Sigmoid colon (tissue), 7 donors: ENCODE data around the gene TMEM132D. TPM values are rescaled to one million over a fixed set of nuclear protein-coding genes. Genes with fewer than 3 reads are reported as not detected.

Experiments used
- DNase-seq: peaks from one replicate; pipeline ENCODE4 v3.0.0-alpha.2; 2019
- H3K27ac ChIP-seq, 4 donors: fragments of 200-600 bp; sonication (generic); one replicate each; pipeline ENCODE4 v1.5.1; 2016 to 2019; ENCODE audit warnings: mild to moderate bottlenecking in 1 of 4
- H3K27me3 ChIP-seq, 3 donors: fragments of 200-600 bp; sonication (generic); one replicate each; pipeline ENCODE4 v1.5.1; 2019; ENCODE audit warnings: mild to moderate bottlenecking in 1 of 3
- H3K36me3 ChIP-seq, 4 donors: fragments of 200-600 bp; sonication (generic); one replicate each; pipeline ENCODE4 v1.5.1; 2016 to 2019
- H3K4me1 ChIP-seq, 4 donors: fragments of 200-600 bp; sonication (generic); one replicate each; pipeline ENCODE4 v1.5.1; 2017 to 2019
- H3K4me3 ChIP-seq, 4 donors: fragments of 200-600 bp; sonication (generic); one replicate each; pipeline ENCODE4 v1.5.1; 2017 to 2019; ENCODE audit warnings: mild to moderate bottlenecking in 2 of 4, moderate library complexity in 1 of 4
- H3K9me3 ChIP-seq, 4 donors: fragments of 200-600 bp in 3 of 4; sonication (generic) in 3 of 4; one replicate each; pipeline versions ENCODE4 v1.5.1 to v1.6.1; 2013 to 2019
- EP300 ChIP-seq, 4 donors: sonication (generic); formaldehyde crosslinking; IDR thresholded peaks; one replicate each; pipeline ENCODE4 v1.6.1; 2017; ENCODE audit warnings: antibody characterized with exemption in 4 of 4
- POLR2A ChIP-seq, 2 donors: fragments of 450-650 bp; IDR thresholded peaks; one replicate each; pipeline ENCODE4 v1.6.1; 2016; ENCODE audit warnings: antibody characterized with exemption in 2 of 2, mild to moderate bottlenecking in 2 of 2, moderate library complexity in 2 of 2
- POLR2AphosphoS5 ChIP-seq, 4 donors: sonication (generic); formaldehyde crosslinking; IDR thresholded peaks; one replicate each; pipeline ENCODE4 v1.6.1; 2017; ENCODE audit warnings: antibody characterized with exemption in 4 of 4
- WGBS, 2 donors: extraction: QIAGEN DNeasy Blood & Tissue Kit; methylation state at CpG; one replicate each; pipeline ENCODE4 v1.1.7; 2013; 5-methylcytosine and 5-hydroxymethylcytosine counted together
- intact Hi-C: fragments of 100-400 bp; cut with DNase I; formaldehyde crosslinking; loops from one replicate; pipeline ENCODE4 v1.15.1; 2023
- polyA plus RNA-seq, 3 donors: library from polyadenylated mRNA; stranded (reverse); fragments of 200-250 nt; gene quantifications; one replicate each; pipeline ENCODE4 v1.2.3, GENCODE V29; 2013
- total RNA-seq, 4 donors: library from RNA; depleted of rRNA; stranded (reverse); fragments of >200 nt; gene quantifications; one replicate each; pipeline ENCODE4 v1.1.0, GENCODE V29; 2016
- TF ChIP-seq, protein P1 (sequence below), 4 experiments: fragments of 450-650 bp in 3 of 4; fragments of 200-600 bp in 1 of 4; IDR thresholded peaks; one replicate each; pipeline ENCODE4 v1.5.1; 2016 to 2019; ENCODE audit warnings: antibody characterized with exemption in 4 of 4, mild to moderate bottlenecking in 3 of 4, moderate library complexity in 2 of 4
- donor health status: healthy with polysubstance abuse.
- donor health status: Bipolar disorder and iron deficiency.
- donor health status: healthy.

TMEM132D gene
- total and polyA plus RNA-seq, 7 donors: under 0.01 to 0.03 (median under 0.01) TPM; not detected in 3

DNA sequence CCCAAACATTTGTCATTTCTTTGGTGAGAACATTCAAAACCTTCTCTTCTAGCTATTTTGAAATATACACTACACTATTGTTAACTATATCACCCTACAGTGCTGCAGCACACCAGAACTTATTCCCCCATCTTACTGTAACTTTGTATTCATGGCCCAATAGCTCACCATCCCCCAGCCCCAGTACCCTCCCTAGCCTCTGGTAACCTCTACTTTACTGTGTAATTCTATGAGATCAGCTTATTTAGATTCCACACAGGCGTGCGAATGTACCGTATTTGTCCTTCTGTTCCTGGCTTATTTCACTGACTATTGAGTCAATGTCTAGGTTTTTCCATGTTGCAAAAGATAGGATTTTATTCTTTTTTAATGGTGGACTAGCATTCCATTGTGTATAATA lies 469.0 kb downstream of the TMEM132D start:
- Histone ChIP-seq H3K4me3 (no peak overlapping the region), H3K36me3 (no peaks in the 10 kb centered on the region), H3K27me3 (no peaks in the 10 kb centered on the region), H3K4me1 (no peaks in the 10 kb centered on the region), H3K27ac (no peak overlapping the region), H3K9me3 (peaks cover 0 to 7% (median 0%) of the 10 kb centered on the region in 4 donors)
- intact Hi-C loops: no loop called here
- no peak for DNase-seq
- 94 to 98% methylated on average over 3 of the region's 3 CpGs for WGBS, 2 donors
- TF ChIP-seq POLR2AphosphoS5 (IDR thresholded peaks at IDR 0.05) (no peak), EP300 (IDR thresholded peaks at IDR 0.05) (no peak), POLR2A (IDR thresholded peaks at IDR 0.05) (no peak)
- TF ChIP-seq, protein P1, sequence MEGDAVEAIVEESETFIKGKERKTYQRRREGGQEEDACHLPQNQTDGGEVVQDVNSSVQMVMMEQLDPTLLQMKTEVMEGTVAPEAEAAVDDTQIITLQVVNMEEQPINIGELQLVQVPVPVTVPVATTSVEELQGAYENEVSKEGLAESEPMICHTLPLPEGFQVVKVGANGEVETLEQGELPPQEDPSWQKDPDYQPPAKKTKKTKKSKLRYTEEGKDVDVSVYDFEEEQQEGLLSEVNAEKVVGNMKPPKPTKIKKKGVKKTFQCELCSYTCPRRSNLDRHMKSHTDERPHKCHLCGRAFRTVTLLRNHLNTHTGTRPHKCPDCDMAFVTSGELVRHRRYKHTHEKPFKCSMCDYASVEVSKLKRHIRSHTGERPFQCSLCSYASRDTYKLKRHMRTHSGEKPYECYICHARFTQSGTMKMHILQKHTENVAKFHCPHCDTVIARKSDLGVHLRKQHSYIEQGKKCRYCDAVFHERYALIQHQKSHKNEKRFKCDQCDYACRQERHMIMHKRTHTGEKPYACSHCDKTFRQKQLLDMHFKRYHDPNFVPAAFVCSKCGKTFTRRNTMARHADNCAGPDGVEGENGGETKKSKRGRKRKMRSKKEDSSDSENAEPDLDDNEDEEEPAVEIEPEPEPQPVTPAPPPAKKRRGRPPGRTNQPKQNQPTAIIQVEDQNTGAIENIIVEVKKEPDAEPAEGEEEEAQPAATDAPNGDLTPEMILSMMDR (IDR thresholded peaks at IDR 0.05): no peak

DNA sequence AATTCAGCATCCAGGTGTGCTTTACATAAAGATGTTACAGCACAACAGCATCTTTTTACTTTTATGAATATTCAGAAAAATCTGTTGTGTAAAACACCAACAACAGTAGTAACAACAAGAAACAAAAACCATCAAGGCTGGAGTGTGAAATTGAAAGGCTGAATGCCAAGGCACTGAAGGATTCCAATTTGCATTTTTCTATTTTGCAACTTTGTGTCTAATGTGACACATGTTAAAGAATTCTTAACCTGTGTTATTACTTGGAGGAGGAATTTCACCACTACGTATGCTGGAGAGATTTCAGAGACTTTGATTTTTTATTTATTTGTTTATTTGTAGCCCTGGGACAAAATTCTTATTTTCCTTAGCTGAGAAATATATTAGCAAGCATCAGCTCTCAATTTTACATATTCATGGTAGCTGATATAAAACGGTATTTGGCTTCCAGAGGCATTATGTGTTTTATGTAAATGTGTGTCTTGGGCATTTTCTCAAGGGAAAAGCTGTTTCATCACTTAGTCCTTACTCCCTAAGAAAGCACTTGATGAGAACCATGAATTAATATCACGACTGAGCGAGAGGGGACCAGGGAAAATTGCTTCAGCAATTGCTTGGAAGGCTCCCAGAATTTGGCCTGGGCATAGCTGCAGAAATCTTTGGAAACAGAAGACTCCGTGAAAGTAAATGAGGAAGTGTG lies 475.4 kb downstream of the TMEM132D start:
- no peaks in the 10 kb centered on the region for H3K27me3 ChIP-seq
- H3K27ac ChIP-seq: no peak overlapping the region
- H3K4me1 ChIP-seq: no peaks in the 10 kb centered on the region
- WGBS, 2 donors: 70 to 75% methylated on average over 5 of the region's 5 CpGs
- no peaks in the 10 kb centered on the region for H3K36me3 ChIP-seq
- TF ChIP-seq EP300 (IDR thresholded peaks at IDR 0.05) (no peak), POLR2A (IDR thresholded peaks at IDR 0.05) (no peak), POLR2AphosphoS5 (IDR thresholded peaks at IDR 0.05) (no peak)
- TF ChIP-seq, protein P1 (IDR thresholded peaks at IDR 0.05): no peak
- intact Hi-C loops: no loop called here
- no peak for DNase-seq
- no peak overlapping the region for H3K4me3 ChIP-seq
- H3K9me3 ChIP-seq: peaks cover 0 to 4% (median 0%) of the 10 kb centered on the region in 4 donors

DNA sequence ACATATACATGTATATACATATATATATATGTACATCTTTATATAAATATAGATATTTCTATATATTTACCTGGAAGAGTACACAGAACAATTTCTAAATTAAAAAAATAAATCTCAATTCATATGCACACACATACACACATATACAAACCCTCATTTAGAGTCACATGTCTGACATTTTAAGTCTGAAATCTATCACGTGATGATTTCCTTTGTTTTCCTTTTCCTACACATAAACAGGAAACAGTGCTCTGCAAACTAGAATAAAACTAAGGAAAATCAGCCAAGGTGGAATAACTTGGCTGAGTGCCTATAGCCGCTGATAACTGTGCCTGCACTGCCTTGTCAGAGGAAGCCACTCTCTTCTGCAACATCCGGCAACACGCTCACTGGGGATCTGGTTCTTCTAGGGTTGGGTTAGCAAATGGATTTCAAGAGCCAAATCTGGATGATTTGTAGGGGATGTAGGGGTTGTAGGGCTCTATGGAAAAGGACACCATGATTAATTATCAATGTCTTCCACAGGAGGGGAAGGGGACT lies 480.7 kb downstream of the TMEM132D start:
- Histone ChIP-seq H3K27ac (no peak overlapping the region), H3K27me3 (no peaks in the 10 kb centered on the region), H3K4me3 (no peak overlapping the region), H3K36me3 (no peaks in the 10 kb centered on the region), H3K9me3 (peaks cover 0 to 9% (median 0%) of the 10 kb centered on the region in 4 donors), H3K4me1 (no peaks in the 10 kb centered on the region)
- intact Hi-C loops: no loop called here
- WGBS, 2 donors: 44 to 51% methylated on average over 4 of the region's 4 CpGs
- no peak for DNase-seq
- TF ChIP-seq POLR2AphosphoS5 (IDR thresholded peaks at IDR 0.05): no peak
- TF ChIP-seq POLR2A (IDR thresholded peaks at IDR 0.05): no peak
- no peak for TF ChIP-seq EP300 (IDR thresholded peaks at IDR 0.05)
- TF ChIP-seq, protein P1 (IDR thresholded peaks at IDR 0.05): no peak

DNA sequence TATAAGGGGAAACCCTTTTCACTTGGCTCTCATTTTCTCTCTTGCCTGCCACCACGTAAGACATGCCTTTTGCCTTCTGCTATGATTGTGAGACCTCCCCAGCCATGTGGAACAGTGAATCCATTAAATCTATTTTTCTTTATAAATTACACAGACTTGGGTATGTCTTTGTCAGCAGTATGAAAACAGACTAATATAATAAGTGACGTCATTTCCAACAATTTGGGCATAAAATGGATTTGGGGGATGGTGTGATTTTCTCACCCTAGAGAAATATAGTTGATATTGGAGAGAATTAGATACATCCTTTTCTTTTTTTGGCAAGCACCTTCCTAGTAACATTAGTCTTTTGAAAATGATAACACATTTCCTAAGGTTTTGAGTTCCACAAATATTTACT lies 490.5 kb downstream of the TMEM132D start:
- Histone ChIP-seq H3K4me1 (no peaks in the 10 kb centered on the region), H3K9me3 (no peaks in the 10 kb centered on the region), H3K27me3 (no peaks in the 10 kb centered on the region), H3K4me3 (no peak overlapping the region), H3K27ac (no peak overlapping the region), H3K36me3 (no peaks in the 10 kb centered on the region)
- DNase-seq: no peak
- WGBS, 2 donors: 74 to 87% methylated on average over 2 of the region's 2 CpGs
- intact Hi-C loops: no loop called here
- TF ChIP-seq, protein P1 (IDR thresholded peaks at IDR 0.05): no peak
